GM18951 (cell line): ENCODE data around the gene ARHGEF19.
"Not testable (repeated sequence)": the region's sequence is repeated elsewhere in the genome, so short reads cannot be mapped to it uniquely, and the experiment has no call there.

ENCODE experiments used
- POLR2A ChIP-seq: IDR thresholded peaks from 4 replicates; pipeline ENCODE4 v1.6.1; 2011; ENCODE audit warnings: mild to moderate bottlenecking; ENCODE audit not compliant: insufficient read length, insufficient read depth; ENCODE audit errors: extremely low read depth
- in situ Hi-C: fragments of 300-500 bp; cut with MboI; formaldehyde crosslinking; loops from one replicate; pipeline ENCODE4 v1.12.0; 2022; ENCODE audit warnings: low sequenced_read_pairs, mixed read lengths, inconsistent platforms; ENCODE audit not compliant: unreplicated experiment

ARHGEF19 gene

GRCh38 chr1:16173447-16174260 lies 38.8 kb downstream of the ARHGEF19 start:
- TF ChIP-seq POLR2A: no peak
- in situ Hi-C loops: no loop called here

GRCh38 chr1:16172964-16173446 lies 39.4 kb downstream of the ARHGEF19 start:
- in situ Hi-C loops: no loop called here
- TF ChIP-seq POLR2A: no peak

DNA sequence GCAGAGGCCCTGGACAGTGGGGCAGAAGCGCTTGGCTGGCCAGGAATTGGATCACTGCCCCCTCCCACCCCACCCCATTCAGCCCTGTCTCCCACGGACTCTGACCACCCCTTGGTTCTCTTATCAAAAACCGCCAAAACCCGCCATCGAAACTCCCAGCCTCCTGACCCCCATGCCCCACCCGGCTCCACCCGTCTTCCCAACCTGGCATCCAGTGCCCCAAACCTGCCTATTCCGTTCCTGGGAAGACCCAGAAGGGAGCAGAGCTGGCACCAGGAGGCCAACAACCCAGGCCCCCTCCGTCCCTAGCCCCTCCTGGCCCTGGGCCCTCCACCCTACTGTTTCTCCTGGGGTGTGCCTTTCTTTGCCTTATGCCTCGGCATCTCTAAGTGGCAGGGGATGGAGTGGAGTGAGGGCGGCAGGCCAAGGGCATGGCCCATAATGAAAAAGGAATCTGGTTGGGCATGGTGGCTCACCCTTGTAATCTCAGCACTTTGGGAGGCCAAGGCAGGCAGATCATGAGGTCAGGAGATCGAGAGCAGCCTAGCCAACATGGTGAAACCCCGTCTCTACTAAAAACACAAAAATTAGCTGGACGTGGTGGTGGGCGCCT lies 40.1 kb downstream of the ARHGEF19 start:
- TF ChIP-seq POLR2A: no peak
- in situ Hi-C loops: no loop called here

DNA sequence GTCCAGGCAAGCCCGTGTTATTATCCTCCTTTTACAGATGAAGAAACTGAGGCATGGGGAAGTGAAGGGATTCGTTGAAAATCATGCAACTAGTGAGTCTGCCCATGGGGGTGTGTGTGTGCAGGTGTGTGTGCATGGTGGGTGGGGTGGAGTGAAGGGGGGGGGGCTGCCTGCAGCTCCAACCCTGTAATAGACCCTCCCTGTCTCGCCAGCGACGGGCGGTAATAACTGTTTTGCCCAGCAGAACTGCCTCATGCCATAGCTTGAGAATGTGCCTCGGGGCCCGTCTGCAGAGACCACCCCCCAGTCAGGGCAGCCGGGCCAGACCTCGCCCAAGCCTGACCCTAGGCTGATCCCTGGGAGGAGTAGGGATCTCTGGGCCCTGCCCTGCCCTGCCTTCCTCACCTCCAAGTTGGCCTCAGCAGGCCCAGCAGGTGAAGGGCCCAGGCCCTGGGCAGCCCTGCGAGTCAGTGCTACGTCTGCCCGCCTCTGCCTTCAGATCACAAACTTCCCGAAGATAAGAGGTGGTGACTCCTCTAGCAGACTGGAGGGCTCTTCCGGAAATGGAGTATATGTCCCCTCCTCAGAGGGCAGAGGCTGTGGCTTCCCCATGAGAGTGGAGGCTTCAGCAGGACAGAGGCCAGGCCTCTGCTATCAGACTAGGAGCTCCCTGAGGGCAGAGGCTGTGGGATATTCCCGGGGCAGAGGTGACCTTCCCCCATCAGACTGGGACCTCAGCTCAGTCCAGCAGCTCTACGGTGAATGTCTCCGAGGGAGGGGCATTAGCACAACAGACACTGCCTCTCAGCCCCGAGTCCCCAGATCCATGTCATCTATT lies 40.9 kb downstream of the ARHGEF19 start:
- TF ChIP-seq POLR2A: no peak
- in situ Hi-C loops: no loop called here

DNA sequence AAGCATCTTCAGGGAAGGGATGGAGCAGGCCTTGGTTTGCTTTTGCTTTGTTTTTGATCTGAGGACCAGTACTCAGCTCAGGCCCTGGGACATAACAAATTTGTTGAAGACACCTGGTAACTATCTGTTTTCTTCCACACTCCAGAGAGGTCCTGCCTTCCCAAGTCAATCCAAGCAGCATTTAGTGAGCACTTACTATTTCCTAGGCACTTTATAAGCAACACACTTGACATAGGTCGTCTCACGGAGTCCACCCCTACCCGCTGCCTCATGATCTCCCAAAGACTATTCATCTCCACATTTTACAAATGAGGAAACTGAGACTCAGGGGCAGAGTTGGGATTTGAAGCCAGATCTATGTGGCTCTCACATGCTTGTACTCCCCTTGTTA lies 42.2 kb downstream of the ARHGEF19 start:
- TF ChIP-seq POLR2A: no peak
- in situ Hi-C loops: no loop called here

DNA sequence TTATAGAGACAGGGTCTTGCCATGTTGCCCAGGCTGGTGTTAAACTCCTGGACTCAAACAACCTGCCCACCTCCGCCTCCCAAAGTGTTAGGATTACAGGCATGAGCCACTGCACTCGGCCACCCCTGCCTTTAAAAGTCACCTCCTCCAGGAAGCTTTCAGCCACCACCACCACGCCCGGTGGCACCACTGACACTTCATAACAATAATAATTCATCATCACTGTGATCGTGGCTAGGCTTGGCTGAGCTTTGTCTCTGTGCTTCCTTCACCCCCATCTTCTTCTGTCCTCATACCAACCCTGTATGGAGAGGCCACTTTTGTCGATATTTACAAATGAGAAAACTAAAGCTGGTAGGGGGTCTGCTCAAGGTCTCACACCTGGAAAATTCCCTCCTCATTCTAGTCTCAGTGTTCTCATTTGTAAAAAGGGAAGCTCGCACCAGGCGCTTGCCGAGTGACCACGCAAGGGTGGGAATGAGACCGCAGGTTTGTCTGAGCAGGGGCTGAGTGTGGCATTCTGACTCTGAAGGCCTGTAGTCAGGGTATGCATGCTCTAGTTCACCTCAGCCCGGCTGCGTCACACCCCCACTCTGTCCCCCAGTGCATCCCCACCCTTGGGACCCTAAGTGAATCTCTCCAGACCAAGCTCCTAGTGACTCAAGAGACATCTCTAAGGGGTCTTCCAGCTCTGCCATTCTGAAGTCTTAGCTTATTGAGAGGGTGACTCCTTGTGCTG lies 43.7 kb downstream of the ARHGEF19 start:
- in situ Hi-C loops: no loop called here
- no peak for TF ChIP-seq POLR2A

DNA sequence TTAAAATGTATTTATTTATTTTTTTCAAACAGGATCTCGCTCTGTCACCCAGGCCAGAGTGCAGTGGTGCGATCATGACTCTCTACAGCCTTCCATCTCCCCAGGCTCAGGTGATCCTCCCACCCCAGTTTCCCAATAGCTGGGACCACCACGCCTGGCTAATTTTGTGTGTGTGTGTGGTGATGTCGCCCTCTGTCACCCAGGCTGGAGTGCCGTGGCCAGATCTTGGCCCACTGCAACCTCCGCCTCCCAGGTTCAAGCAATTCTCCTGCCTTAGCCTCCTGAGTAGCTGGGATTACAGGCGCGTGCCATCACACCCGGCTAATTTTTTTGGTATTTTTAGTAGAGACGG lies 44.3 kb downstream of the ARHGEF19 start:
- in situ Hi-C loops: not testable (repeated sequence)

DNA sequence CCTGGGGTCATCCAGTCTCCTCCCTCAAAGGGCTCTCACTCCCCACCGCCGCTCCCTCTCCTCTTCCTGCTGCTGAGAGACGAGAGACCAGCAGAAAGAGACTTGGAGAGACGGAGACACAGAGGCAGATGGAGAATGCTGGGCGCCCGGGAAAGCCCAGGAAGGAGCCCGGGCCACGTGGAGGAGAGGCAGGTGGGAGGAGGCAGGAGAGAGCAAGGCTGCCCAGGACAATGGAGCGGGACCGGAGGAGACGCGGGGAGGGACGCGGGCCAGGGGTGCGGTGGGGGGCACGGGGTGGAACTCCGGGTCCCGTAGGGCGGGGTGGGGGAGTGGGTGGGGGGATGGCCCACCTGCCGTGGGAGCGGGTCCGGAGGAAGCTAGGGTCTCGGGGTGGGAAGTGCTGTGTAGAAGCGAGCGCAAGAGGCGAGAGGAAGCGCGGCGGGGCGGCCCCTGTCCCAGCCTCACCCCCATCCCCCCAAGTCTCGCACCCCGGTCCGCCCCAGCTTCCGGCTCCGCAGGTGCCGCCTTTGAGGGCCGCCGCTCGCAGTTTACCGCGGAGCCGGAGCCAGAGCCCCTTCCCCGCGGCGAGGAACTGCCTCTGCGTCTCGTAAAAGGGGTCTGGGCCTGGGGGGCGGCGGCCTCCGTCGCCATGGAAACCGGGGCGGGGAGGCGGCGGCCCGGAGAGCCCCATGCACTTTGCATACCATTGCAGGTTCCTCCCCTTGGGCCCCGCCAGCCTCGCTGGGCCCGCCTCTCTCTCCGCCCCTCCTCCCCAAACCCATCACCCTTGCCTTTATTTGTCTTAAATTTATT lies 44.9 kb downstream of the ARHGEF19 start:
- in situ Hi-C loops: no loop called here
- no peak for TF ChIP-seq POLR2A

DNA sequence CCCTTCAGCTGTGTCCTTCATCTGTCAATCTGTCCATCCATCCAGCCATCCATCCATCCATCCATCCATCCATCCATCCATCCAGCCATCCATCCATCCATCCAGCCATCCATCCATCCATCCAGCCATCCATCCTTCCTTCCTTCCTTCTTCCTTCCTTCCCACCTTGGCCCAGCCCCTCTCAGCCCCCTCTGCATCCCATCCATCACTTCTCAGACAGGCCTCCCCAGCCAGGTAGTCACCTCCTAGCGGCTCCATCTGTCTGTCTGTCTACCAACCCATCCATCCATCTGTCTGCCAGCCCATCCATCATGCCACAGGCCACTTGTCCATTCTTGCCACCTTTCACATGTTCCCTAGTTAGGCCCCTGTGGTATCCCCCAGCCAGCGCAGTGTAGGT lies 46.3 kb downstream of the ARHGEF19 start:
- TF ChIP-seq POLR2A: no peak
- in situ Hi-C loops: no loop called here

DNA sequence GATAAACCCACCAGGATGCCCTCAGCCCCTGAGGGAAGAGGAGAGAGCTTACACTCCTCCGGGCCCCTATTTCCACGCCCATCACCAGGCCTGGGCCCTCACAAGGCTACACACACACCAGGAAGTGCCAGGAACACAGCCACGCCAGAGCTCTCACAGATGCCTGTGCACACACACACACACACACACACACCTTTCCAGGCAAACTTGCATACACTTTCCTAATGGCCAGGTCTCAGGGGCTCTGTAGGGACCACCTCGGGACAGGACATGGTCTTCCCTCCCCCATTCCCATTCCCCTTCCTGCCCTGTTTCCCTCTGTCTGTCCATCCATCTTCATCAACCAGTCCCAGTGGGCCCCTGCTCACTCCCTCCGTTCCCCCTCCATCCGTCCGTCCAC lies 46.9 kb downstream of the ARHGEF19 start:
- TF ChIP-seq POLR2A: no peak
- in situ Hi-C loops: no loop called here

GRCh38 chr1:16165073-16165364 lies 47.4 kb downstream of the ARHGEF19 start:
- TF ChIP-seq POLR2A: no peak

GRCh38 chr1:16164213-16165072 lies 48.0 kb downstream of the ARHGEF19 start:
- no peak for TF ChIP-seq POLR2A
- in situ Hi-C loops: no loop called here

More at GRCh38 chr1:16165073-16165364, 47.4 kb downstream of the ARHGEF19 start:
- in situ Hi-C loops: no loop called here

- in situ Hi-C loops: not testable (repeated sequence)
Measured at GRCh38 chr1:16163608-16164212, 48.7 kb downstream of the ARHGEF19 start.
